Measurements from ENCODE around the gene LRRC7.

DNA sequence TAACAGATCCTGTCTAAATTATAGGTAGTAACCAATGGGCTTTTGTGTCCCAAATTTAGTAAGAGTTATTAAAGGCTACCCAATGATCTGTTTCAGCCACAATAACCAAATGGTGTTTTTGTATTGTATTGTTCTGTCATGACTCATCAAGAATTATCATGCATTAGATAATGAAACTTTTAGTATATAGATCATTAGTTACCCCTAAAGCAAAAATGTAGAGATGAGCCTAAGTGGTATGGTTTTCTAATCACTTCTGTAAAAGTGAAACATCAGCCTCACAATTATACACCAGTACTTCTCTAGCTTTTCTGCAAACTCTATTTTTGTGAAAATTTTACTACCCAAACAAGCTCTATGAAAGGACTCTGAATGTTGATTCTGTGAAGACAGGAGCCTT lies 71.4 kb downstream of the LRRC7 start:
- TF ChIP-seq CTCF (conservative IDR thresholded peaks at IDR 0.05; ENCODE audit: low read depth, low read length) (no peak), EZH2 (IDR thresholded peaks at IDR 0.05; ENCODE audit: borderline replicate concordance, low read depth, low read length, poor library complexity, severe bottlenecking) (no peak)
